Glutamatergic neuron (in vitro differentiated cells): ENCODE measurements around the gene SGPP2. TPM values are rescaled to one million over a fixed set of nuclear protein-coding genes. Genes with fewer than 3 reads are reported as not detected.
A peak's percentile ranks its signal among the peaks of the same experiment; 100 is the strongest.
"Not testable (repeated sequence)": the region's sequence is repeated elsewhere in the genome, so short reads cannot be mapped to it uniquely, and the experiment has no call there.

Experiments
- DNase-seq: peaks from one replicate; pipeline ENCODE4 v3.0.0; 2022
- H3K27ac Mint-ChIP-seq: one replicate; pipeline ENCODE4 v1.8.0; 2020; ENCODE audit warnings: mild to moderate bottlenecking, mixed read lengths, inconsistent platforms; ENCODE audit not compliant: unreplicated experiment
- H3K27me3 Mint-ChIP-seq: one replicate; pipeline ENCODE4 v1.8.0; 2020; ENCODE audit warnings: mild to moderate bottlenecking, moderate library complexity, mixed read lengths, inconsistent platforms; ENCODE audit not compliant: unreplicated experiment
- H3K36me3 Mint-ChIP-seq: one replicate; pipeline ENCODE4 v1.8.0; 2020; ENCODE audit warnings: mild to moderate bottlenecking, mixed read lengths, inconsistent platforms; ENCODE audit not compliant: unreplicated experiment
- H3K4me1 Mint-ChIP-seq: one replicate; pipeline ENCODE4 v1.8.0; 2020; ENCODE audit warnings: mild to moderate bottlenecking, low read depth, mixed read lengths, inconsistent platforms; ENCODE audit not compliant: unreplicated experiment
- H3K4me3 Mint-ChIP-seq: one replicate; pipeline ENCODE4 v1.8.0; 2020; ENCODE audit warnings: mild to moderate bottlenecking, mixed read lengths, inconsistent platforms; ENCODE audit not compliant: unreplicated experiment
- H3K9me3 Mint-ChIP-seq: one replicate; pipeline ENCODE4 v1.8.0; 2020; ENCODE audit warnings: mild to moderate bottlenecking, moderate library complexity, mixed read lengths, inconsistent platforms; ENCODE audit not compliant: unreplicated experiment
- total RNA-seq: library from RNA; stranded (reverse); fragmentation: NEBNext Ultra II Directional; extraction: Animal tissue kit (Norgen Biotek cat#: 25700); gene quantifications from one replicate; pipeline ENCODE4 v1.2.1, GENCODE V29; 2021; ENCODE audit not compliant: unreplicated experiment
- TF ChIP-seq, protein P1 (sequence below): fragments of 200-600 bp; sonication (generic); IDR thresholded peaks from one replicate; pipeline ENCODE4 v1.5.0; 2021; ENCODE audit not compliant: partially characterized antibody, unreplicated experiment

The SGPP2 gene
- total RNA-seq, 1 donor from 2014 or later: 2.1 TPM

DNA sequence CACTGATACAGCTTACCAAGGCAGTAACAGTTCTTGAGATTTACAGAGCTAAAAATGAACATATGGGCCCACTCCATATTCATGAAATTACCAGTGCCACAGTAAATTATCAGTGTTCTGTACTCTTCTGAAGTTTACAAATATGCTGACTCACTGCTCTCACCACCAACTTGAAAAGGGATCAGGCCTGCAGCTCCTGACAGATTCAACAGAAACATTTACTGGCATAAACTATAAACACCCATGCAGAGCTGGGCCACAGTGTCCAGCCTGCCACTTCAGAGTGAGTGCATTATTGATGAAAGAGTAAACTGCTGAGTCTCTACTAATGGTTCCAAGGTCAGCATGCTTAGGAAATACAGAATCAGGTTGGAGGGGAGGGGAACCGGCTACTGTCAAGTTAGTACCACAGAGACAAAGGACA, 148.4 kb downstream of the SGPP2 start:
- Mint-ChIP-seq H3K4me3 (peak overlapping the region; percentile 2), H3K9me3 (no peaks in the 10 kb centered on the region), H3K27me3 (no peaks in the 10 kb centered on the region), H3K36me3 (no peaks in the 10 kb centered on the region), H3K27ac (peak overlapping the region; percentile 17), H3K4me1 (peaks cover 22% of the 10 kb centered on the region)
- no peak for DNase-seq
- TF ChIP-seq, protein P1, sequence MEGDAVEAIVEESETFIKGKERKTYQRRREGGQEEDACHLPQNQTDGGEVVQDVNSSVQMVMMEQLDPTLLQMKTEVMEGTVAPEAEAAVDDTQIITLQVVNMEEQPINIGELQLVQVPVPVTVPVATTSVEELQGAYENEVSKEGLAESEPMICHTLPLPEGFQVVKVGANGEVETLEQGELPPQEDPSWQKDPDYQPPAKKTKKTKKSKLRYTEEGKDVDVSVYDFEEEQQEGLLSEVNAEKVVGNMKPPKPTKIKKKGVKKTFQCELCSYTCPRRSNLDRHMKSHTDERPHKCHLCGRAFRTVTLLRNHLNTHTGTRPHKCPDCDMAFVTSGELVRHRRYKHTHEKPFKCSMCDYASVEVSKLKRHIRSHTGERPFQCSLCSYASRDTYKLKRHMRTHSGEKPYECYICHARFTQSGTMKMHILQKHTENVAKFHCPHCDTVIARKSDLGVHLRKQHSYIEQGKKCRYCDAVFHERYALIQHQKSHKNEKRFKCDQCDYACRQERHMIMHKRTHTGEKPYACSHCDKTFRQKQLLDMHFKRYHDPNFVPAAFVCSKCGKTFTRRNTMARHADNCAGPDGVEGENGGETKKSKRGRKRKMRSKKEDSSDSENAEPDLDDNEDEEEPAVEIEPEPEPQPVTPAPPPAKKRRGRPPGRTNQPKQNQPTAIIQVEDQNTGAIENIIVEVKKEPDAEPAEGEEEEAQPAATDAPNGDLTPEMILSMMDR: no peak

- no peak for DNase-seq
- Mint-ChIP-seq H3K36me3 (no peaks in the 10 kb centered on the region), H3K4me1 (peaks cover 22% of the 10 kb centered on the region), H3K4me3 (no peak overlapping the region), H3K9me3 (no peaks in the 10 kb centered on the region), H3K27me3 (no peaks in the 10 kb centered on the region), H3K27ac (no peak overlapping the region)
- TF ChIP-seq, protein P1: no peak
Observed at GRCh38 chr2:222575618-222576017, 151.3 kb downstream of the SGPP2 start.

GRCh38 chr2:222576171-222577081, 152.1 kb downstream of the SGPP2 start:
- Mint-ChIP-seq H3K9me3 (no peaks in the 10 kb centered on the region), H3K27ac (no peak overlapping the region), H3K4me1 (peaks cover 18% of the 10 kb centered on the region), H3K27me3 (no peaks in the 10 kb centered on the region), H3K36me3 (no peaks in the 10 kb centered on the region), H3K4me3 (no peak overlapping the region)
- TF ChIP-seq, protein P1: no peak
- DNase-seq: no peak

DNA sequence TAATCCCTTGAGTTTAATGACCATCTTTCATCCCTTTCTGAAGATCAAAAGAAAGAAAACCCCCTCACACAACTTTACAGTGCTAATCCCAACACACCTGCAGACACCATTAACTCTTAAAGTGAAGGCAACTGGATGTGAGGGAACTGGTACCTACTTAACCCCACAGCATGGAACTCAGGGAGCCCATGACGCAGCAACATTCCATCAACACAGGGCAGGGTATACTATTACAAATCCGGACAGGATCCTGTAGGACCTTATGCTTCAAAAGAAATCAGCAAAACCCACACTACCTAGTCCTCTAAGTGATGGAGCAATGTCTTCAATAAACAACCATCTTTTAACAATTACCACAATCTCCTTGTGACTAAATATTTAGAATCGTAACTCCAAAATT, 153.0 kb downstream of the SGPP2 start:
- Mint-ChIP-seq H3K36me3 (no peaks in the 10 kb centered on the region), H3K4me1 (peaks cover 9% of the 10 kb centered on the region), H3K27me3 (no peaks in the 10 kb centered on the region), H3K27ac (no peak overlapping the region), H3K4me3 (no peak overlapping the region), H3K9me3 (no peaks in the 10 kb centered on the region)
- no peak for DNase-seq
- TF ChIP-seq, protein P1: no peak

DNA sequence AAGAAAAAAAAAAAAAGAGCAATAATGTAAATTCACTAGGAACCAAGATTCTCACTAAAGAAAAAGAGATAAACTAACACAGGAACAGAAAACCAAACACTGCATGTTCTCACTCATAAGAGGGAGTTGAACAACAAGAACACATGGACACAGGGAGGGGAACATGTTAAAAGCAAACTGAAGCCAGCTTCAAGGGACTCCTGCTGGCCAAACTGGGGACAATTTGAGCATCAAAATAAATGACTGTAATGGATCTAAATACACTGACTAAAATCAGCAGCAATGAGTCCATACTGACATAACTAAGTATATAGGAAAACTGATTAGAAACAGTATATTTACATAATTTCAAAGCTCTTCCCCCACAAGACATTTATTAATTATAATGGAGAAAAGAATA, 158.6 kb downstream of the SGPP2 start:
- no peaks in the 10 kb centered on the region for H3K27me3 Mint-ChIP-seq
- H3K4me3 Mint-ChIP-seq: no peak overlapping the region
- H3K4me1 Mint-ChIP-seq: no peaks in the 10 kb centered on the region
- TF ChIP-seq, protein P1: peak; percentile 41
- no peak for DNase-seq
- no peak overlapping the region for H3K27ac Mint-ChIP-seq
- H3K9me3 Mint-ChIP-seq: no peaks in the 10 kb centered on the region
- H3K36me3 Mint-ChIP-seq: peaks cover 13% of the 10 kb centered on the region

DNA sequence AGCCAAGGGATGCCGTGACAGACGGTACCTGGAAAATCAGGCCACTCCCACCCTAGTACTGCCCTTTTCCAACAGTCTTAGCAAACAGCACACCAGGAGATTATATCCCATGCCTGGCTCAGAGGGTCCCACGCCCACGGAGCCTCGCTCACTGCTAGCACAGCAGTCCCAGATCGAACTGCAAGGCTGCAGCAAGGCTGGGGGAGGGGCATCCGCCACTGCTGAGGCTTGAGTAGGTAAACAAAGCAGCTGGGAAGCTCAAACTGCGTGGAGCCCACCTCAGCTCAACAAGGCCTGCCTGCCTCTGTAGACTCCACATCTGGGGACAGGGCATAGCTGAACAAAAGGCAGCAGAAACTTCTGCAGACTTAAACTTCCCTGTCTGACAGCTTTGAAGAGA, 160.2 kb downstream of the SGPP2 start:
- not testable (repeated sequence) for DNase-seq, H3K27ac Mint-ChIP-seq, H3K4me1 Mint-ChIP-seq, H3K4me3 Mint-ChIP-seq, H3K9me3 Mint-ChIP-seq, H3K27me3 Mint-ChIP-seq
- H3K36me3 Mint-ChIP-seq: peaks cover 13% of the 10 kb centered on the region
